Kidney (tissue), 14 donors: ENCODE results near the gene TAGLN. TPM values are rescaled to one million over a fixed set of nuclear protein-coding genes. Genes with fewer than 3 reads are reported as not detected.
A peak's percentile ranks its signal among the peaks of the same experiment; 100 is the strongest.

Experiments
- DNase-seq, 5 donors: peaks; one replicate each; pipeline ENCODE4 v3.0.0-alpha.2; 2013 to 2020
- FAIRE-seq: peaks from 2 replicates; lab custom pipeline; 2012; peaks lifted over from hg19 to GRCh38; lab: Jason Lieb, UNC
- H3K27ac ChIP-seq, 2 donors: one replicate each; pipeline ENCODE4 v1.7.0; 2013; ENCODE audit warnings: low read depth in 2 of 2, low read length in 2 of 2, inconsistent platforms in 1 of 2
- H3K27me3 ChIP-seq: one replicate; pipeline ENCODE4 v1.7.1; 2013; ENCODE audit warnings: low read length, inconsistent platforms; ENCODE audit not compliant: control insufficient read depth, insufficient read depth
- H3K36me3 ChIP-seq, 3 donors: one replicate each; pipeline versions ENCODE4 v1.7.0 to v1.7.1; 2013; ENCODE audit warnings: low read length in 3 of 3, control low read depth in 1 of 3, inconsistent platforms in 1 of 3; ENCODE audit not compliant: insufficient read depth in 3 of 3, control insufficient read depth in 2 of 3
- H3K4me1 ChIP-seq, 3 donors: one replicate each; pipeline versions ENCODE4 v1.7.0 to v1.7.1; 2013; ENCODE audit warnings: low read length in 3 of 3, inconsistent platforms in 1 of 3, low read depth in 1 of 3; ENCODE audit not compliant: control insufficient read depth in 2 of 3, insufficient read depth in 2 of 3
- H3K4me3 ChIP-seq, 3 donors: one replicate each; pipeline versions ENCODE4 v1.7.0 to v1.8.1; 2013; ENCODE audit warnings: low read length in 3 of 3, control low read depth in 1 of 3, inconsistent platforms in 1 of 3
- H3K9ac ChIP-seq, 3 donors: one replicate each; pipeline versions ENCODE4 v1.7.0 to v1.7.1; 2013; ENCODE audit warnings: low read length in 3 of 3, control low read depth in 1 of 3, inconsistent platforms in 1 of 3
- H3K9me3 ChIP-seq, 3 donors: one replicate each; pipeline versions ENCODE4 v1.7.0 to v1.7.1; 2013; ENCODE audit warnings: low read length in 3 of 3, control low read depth in 1 of 3, inconsistent platforms in 1 of 3; ENCODE audit not compliant: control insufficient read depth in 2 of 3, insufficient read depth in 1 of 3
- CTCF ChIP-seq: IDR thresholded peaks from 3 replicates; pipeline ENCODE4 v1.5.1; 2012; ENCODE audit warnings: mild to moderate bottlenecking, moderate library complexity, borderline replicate concordance; ENCODE audit not compliant: insufficient read depth; ENCODE audit errors: extremely low read depth
- intact Hi-C: fragments of 100-400 bp; cut with DNase I; formaldehyde crosslinking; loops from one replicate; pipeline ENCODE4 v1.11.1; 2022
- polyA plus RNA-seq: library from polyadenylated mRNA; stranded (reverse); fragments of 350-450 nt; fragmentation: Illumina TruSeq; extraction: RNeasy Lipid Tissue Mini Kit (QIAGEN cat#74804); gene quantifications from one replicate; pipeline ENCODE4 v1.2.3, GENCODE V29; 2014; ENCODE audit warnings: low read depth, low replicate concordance; ENCODE audit not compliant: insufficient read depth
- total RNA-seq: library from RNA; stranded (reverse); fragmentation: NEBNext Ultra II Directional; extraction: Animal tissue kit (Norgen Biotek cat#: 25700); gene quantifications from one replicate; pipeline ENCODE4 v1.2.1, GENCODE V29; 2021
- donor health status: control.
- donor health status: control.
- donor health status: control.
- donor health status: control.
- donor health status: control.
- donor health status: DM: yes; HTN: yes; CAD: no.
- donor health status: Normal renal cell carcinoma (clear cell type).

Gene TAGLN
- total and polyA plus RNA-seq, 2 donors from 2014 or later = 776 to 846 TPM

DNA sequence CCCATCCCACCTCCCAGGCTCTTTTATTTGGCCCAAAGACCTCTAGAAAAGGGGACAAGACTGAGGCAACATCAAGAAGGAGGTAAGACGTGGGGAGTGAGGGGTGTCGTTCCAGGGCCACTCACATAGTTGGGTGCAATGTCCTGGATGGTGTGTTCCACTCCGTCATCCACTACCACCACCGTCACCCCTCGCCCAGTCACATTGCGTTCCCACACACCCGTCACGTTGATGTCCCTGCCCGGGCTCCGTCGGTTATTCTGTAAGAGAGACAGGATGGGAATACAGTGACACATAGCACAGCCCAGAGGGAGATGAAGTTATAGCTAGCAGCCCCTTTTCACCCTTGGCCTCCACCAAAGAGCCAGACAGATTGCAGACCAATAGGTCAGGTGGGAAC lies 28.9 kb downstream of the TAGLN start:
- H3K4me1 ChIP-seq = peaks cover 0 to 16% (median 0%) of the 10 kb centered on the region in 3 donors
- no peak overlapping the region for H3K9ac ChIP-seq
- DNase-seq (peak in 1 of 5 donors; percentile 45), FAIRE-seq (no peak)
- H3K36me3 ChIP-seq = peaks cover 2 to 31% (median 20%) of the 10 kb centered on the region in 3 donors
- no peaks in the 10 kb centered on the region for H3K9me3 ChIP-seq
- H3K27ac ChIP-seq = no peak overlapping the region
- H3K27me3 ChIP-seq = no peaks in the 10 kb centered on the region
- TF ChIP-seq CTCF = no peak
- intact Hi-C loops = no loop called here
- H3K4me3 ChIP-seq = no peak overlapping the region

- Histone ChIP-seq H3K27ac (no peak overlapping the region), H3K27me3 (no peaks in the 10 kb centered on the region), H3K9ac (no peak overlapping the region), H3K36me3 (peaks cover 2 to 17% (median 14%) of the 10 kb centered on the region in 3 donors), H3K4me3 (no peak overlapping the region), H3K4me1 (peaks cover 0 to 20% (median 12%) of the 10 kb centered on the region in 3 donors), H3K9me3 (no peaks in the 10 kb centered on the region)
- intact Hi-C loops = no loop called here
- TF ChIP-seq CTCF = no peak
- DNase-seq (peak in 2 of 5 donors; percentile 28 to 69), FAIRE-seq (no peak)
Measured at GRCh38 chr11:117229411-117229810, 30.2 kb downstream of the TAGLN start.

DNA sequence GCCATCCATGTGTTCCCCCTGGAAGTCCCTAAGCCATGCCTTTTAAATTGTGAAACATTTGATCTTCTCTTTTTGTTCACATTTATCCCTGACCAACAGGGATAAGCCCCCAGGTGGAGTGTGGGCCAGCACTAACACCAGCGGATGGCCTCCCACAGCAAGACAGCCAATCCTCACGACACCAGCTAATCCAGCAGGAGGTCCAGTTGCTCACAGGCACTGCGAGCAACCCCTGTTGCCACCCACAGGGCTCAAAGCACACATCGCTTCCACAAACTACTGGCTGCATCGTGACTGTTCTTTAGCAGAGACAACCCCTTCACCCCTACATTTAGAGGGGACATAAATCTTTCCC lies 30.7 kb downstream of the TAGLN start:
- Histone ChIP-seq H3K36me3 (peaks cover 2 to 16% (median 14%) of the 10 kb centered on the region in 3 donors), H3K9ac (no peak overlapping the region), H3K27ac (no peak overlapping the region), H3K27me3 (no peaks in the 10 kb centered on the region), H3K4me1 (peaks cover 0 to 19% (median 12%) of the 10 kb centered on the region in 3 donors), H3K4me3 (no peak overlapping the region), H3K9me3 (no peaks in the 10 kb centered on the region)
- FAIRE-seq (no peak), DNase-seq (no peak)
- TF ChIP-seq CTCF = no peak
- intact Hi-C loops = no loop called here
